Measurements from ENCODE around the gene MAP3K2. TPM values are rescaled to one million over a fixed set of nuclear protein-coding genes. Genes with fewer than 3 reads are reported as not detected.

MAP3K2 gene
- total and polyA plus RNA-seq, 2 of the 4 experiments (the other 2 are of a cell fraction), result 6.2 to 30.8 TPM

GRCh38 chr2:127361929-127362885, 25.6 kb downstream of the MAP3K2 start:
- Histone ChIP-seq H3K9me3 (ENCODE audit: control insufficient read depth, insufficient read depth, low read length) (no peaks in the 10 kb centered on the region), H2BK5ac (ENCODE audit: low read depth, low read length, poor library complexity, severe bottlenecking) (no peak overlapping the region), H3K79me1 (ENCODE audit: low read depth in 1 of 2, low read length in 2 of 2) (peaks cover 29 to 50% of the 10 kb centered on the region in 2 experiments), H2BK15ac (ENCODE audit: low read depth, low read length) (no peak overlapping the region), H3K4me3 (ENCODE audit: insufficient read depth, low read depth, low read length) (no peak overlapping the region), H4K91ac (ENCODE audit: insufficient read depth, low read depth, low read length) (no peak overlapping the region), H4K20me1 (ENCODE audit: insufficient read depth, low read length) (peaks cover 65% of the 10 kb centered on the region), H2BK120ac (ENCODE audit: low read depth, low read length) (no peak overlapping the region), H3K56ac (ENCODE audit: extremely low read depth, insufficient read depth, low read length) (no peak overlapping the region), H4K5ac (ENCODE audit: low read depth, low read length) (no peak overlapping the region), H4K8ac (ENCODE audit: low read depth in 2 of 2, low read length in 2 of 2) (no peak overlapping the region), H2AK5ac (ENCODE audit: low read depth, low read length) (no peak overlapping the region), H2BK20ac (ENCODE audit: low read depth, low read length) (no peak overlapping the region), H2AFZ (replicated peaks; ENCODE audit: low read length, poor library complexity) (no peak overlapping the region), H3K27ac (ENCODE audit: insufficient read depth, low read length) (no peak overlapping the region), H3K23ac (ENCODE audit: low read depth, low read length) (no peak overlapping the region), H3K14ac (replicated peaks; ENCODE audit: low read depth, low read length) (no peak overlapping the region), H3K4me2 (ENCODE audit: low read depth, low read length) (peak overlapping the region; percentile 15), H3K4me1 (ENCODE audit: control insufficient read depth, insufficient read depth, low read length) (peaks cover 8% of the 10 kb centered on the region), H3K36me3 (ENCODE audit: control insufficient read depth, insufficient read depth, low read length) (no peaks in the 10 kb centered on the region), H3K9me1 (ENCODE audit: insufficient read depth, low read length) (no peaks in the 10 kb centered on the region; the same call in 1 of the 2 replicates), H3K9ac (ENCODE audit: low read depth, low read length) (no peak overlapping the region), H3K27me3 (ENCODE audit: control insufficient read depth, insufficient read depth, low read length) (no peaks in the 10 kb centered on the region), H2AK9ac (replicated peaks; ENCODE audit: low read depth, low read length, poor library complexity) (no peak overlapping the region), H3K4ac (ENCODE audit: low read depth, low read length) (no peak overlapping the region), H3K18ac (ENCODE audit: low read depth, low read length) (no peak overlapping the region)
- no TSS peak for BruUV-seq (replicated peaks)
- ChIA-PET POLR2A (ENCODE audit: unreplicated experiment) (no interaction called here), CTCF (interaction anchor here (0.6 kb wide), 1 partner anchor 19 kb away, joined by 3 read pairs; no protein-coding TSS in a partner anchor)
- in situ Hi-C loops (cut with MboI; ENCODE audit: low sequenced_read_pairs) (no loop called here), dilution Hi-C loops (cut with HindIII; ENCODE audit: low sequenced_read_pairs, unreplicated experiment) (no loop called here), intact Hi-C loops (cut with micrococcal nuclease) (no loop called here)
- WGBS, 2 experiments (ENCODE audit: extremely low coverage in 2 of 2, insufficient read length in 1 of 2), result 71% methylated on average over 3 of the region's 10 CpGs; no CpG with 5 or more reads in 1 of the 2 experiments
- DNase-seq (peak; percentile 64), ATAC-seq (ENCODE audit: low read depth) (peak; percentile 74)
- no peak for TF ChIP-seq SMC3 (IDR thresholded peaks at IDR 0.05; ENCODE audit: low read depth, low read length)
- TF ChIP-seq ELK1 (IDR thresholded peaks at IDR 0.05; ENCODE audit: borderline replicate concordance, low read depth, low read length), result no peak
- no peak for TF ChIP-seq RCOR1 (IDR thresholded peaks at IDR 0.05; ENCODE audit: insufficient replicate concordance, low read length)
- TF ChIP-seq MXI1 (IDR thresholded peaks at IDR 0.05; ENCODE audit: borderline replicate concordance, low read depth, low read length), result no peak
- no peak for TF ChIP-seq RAD21 (IDR thresholded peaks at IDR 0.05; ENCODE audit: low read length)
- no peak for TF ChIP-seq MAFK (IDR thresholded peaks at IDR 0.05; ENCODE audit: low read depth, low read length)
- TF ChIP-seq CEBPB (IDR thresholded peaks at IDR 0.05; ENCODE audit: low read depth, low read length), result no peak
